Measurements from ENCODE around the gene COBLL1. TPM values are rescaled to one million over a fixed set of nuclear protein-coding genes. Genes with fewer than 3 reads are reported as not detected.

COBLL1 gene
- total and polyA plus RNA-seq, 4 donors, result 16.3 to 114 (median 36.4) TPM

- no peak for TF ChIP-seq ZBTB33 (IDR thresholded peaks at IDR 0.05)
- TF ChIP-seq YY1 (IDR thresholded peaks at IDR 0.05), result no peak
- no peak for TF ChIP-seq FOXA1 (IDR thresholded peaks at IDR 0.05)
- TF ChIP-seq ATF3 (IDR thresholded peaks at IDR 0.05), result no peak
- no peak for TF ChIP-seq HNF4A (conservative IDR thresholded peaks at IDR 0.05)
- no peak for TF ChIP-seq FOXA2 (IDR thresholded peaks at IDR 0.05)
- TF ChIP-seq, protein P1, sequence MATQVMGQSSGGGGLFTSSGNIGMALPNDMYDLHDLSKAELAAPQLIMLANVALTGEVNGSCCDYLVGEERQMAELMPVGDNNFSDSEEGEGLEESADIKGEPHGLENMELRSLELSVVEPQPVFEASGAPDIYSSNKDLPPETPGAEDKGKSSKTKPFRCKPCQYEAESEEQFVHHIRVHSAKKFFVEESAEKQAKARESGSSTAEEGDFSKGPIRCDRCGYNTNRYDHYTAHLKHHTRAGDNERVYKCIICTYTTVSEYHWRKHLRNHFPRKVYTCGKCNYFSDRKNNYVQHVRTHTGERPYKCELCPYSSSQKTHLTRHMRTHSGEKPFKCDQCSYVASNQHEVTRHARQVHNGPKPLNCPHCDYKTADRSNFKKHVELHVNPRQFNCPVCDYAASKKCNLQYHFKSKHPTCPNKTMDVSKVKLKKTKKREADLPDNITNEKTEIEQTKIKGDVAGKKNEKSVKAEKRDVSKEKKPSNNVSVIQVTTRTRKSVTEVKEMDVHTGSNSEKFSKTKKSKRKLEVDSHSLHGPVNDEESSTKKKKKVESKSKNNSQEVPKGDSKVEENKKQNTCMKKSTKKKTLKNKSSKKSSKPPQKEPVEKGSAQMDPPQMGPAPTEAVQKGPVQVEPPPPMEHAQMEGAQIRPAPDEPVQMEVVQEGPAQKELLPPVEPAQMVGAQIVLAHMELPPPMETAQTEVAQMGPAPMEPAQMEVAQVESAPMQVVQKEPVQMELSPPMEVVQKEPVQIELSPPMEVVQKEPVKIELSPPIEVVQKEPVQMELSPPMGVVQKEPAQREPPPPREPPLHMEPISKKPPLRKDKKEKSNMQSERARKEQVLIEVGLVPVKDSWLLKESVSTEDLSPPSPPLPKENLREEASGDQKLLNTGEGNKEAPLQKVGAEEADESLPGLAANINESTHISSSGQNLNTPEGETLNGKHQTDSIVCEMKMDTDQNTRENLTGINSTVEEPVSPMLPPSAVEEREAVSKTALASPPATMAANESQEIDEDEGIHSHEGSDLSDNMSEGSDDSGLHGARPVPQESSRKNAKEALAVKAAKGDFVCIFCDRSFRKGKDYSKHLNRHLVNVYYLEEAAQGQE (IDR thresholded peaks at IDR 0.05), result no peak
- TF ChIP-seq EGR1 (IDR thresholded peaks at IDR 0.05; ENCODE audit: low read depth in 2 of 2), result no peak
- no peak for TF ChIP-seq RAD21 (IDR thresholded peaks at IDR 0.05)
- no peak for TF ChIP-seq NR2F2 (IDR thresholded peaks at IDR 0.05)
- WGBS, result 50% methylated on average over 4 of the region's 4 CpGs
Observed at GRCh38 chr2:164890544-164890943, 48.9 kb upstream of the COBLL1 start.

GRCh38 chr2:164888592-164888991, 47.0 kb upstream of the COBLL1 start:
- 82% methylated on average over 3 of the region's 3 CpGs for WGBS
- Histone ChIP-seq H3K4me1 (ENCODE audit: control insufficient read depth in 4 of 4, insufficient read depth in 4 of 4, low read length in 3 of 4) (peaks cover 3 to 19% (median 16%) of the 10 kb centered on the region in 4 donors), H3K9ac (ENCODE audit: low read depth in 1 of 2, low read length in 2 of 2) (no peak overlapping the region), H3K27me3 (ENCODE audit: control insufficient read depth in 4 of 4, insufficient read depth in 4 of 4, low read length in 3 of 4) (no peaks in the 10 kb centered on the region), H3K27ac (ENCODE audit: low read depth in 1 of 2, low read length in 2 of 2) (no peak overlapping the region), H3K4me3 (ENCODE audit: low read depth in 1 of 3, low read length in 3 of 3) (no peak overlapping the region), H3K36me3 (ENCODE audit: control insufficient read depth in 4 of 4, insufficient read depth in 3 of 4, low read depth in 1 of 4, low read length in 3 of 4) (no peaks in the 10 kb centered on the region), H3K9me3 (ENCODE audit: control insufficient read depth in 4 of 4, low read length in 3 of 4) (no peaks in the 10 kb centered on the region)
- TF ChIP-seq CTCF (IDR thresholded peaks at IDR 0.05; ENCODE audit: low read depth, low read length, missing input control) (no peak), ZBTB33 (IDR thresholded peaks at IDR 0.05) (no peak), NR2F2 (IDR thresholded peaks at IDR 0.05) (no peak), MAX (IDR thresholded peaks at IDR 0.05) (no peak), HNF4G (IDR thresholded peaks at IDR 0.05) (no peak)
- no peak for DNase-seq (ENCODE audit: low spot score)

More at GRCh38 chr2:164890544-164890943, 48.9 kb upstream of the COBLL1 start:
- no peak overlapping the region for H3K4me3 ChIP-seq (ENCODE audit: low read depth in 1 of 3, low read length in 3 of 3)
- no peaks in the 10 kb centered on the region for H3K36me3 ChIP-seq (ENCODE audit: control insufficient read depth in 4 of 4, insufficient read depth in 3 of 4, low read depth in 1 of 4, low read length in 3 of 4)
- no peak overlapping the region for H3K9ac ChIP-seq (ENCODE audit: low read depth in 1 of 2, low read length in 2 of 2)
- no peaks in the 10 kb centered on the region for H3K27me3 ChIP-seq (ENCODE audit: control insufficient read depth in 4 of 4, insufficient read depth in 4 of 4, low read length in 3 of 4)
- H3K9me3 ChIP-seq (ENCODE audit: control insufficient read depth in 4 of 4, low read length in 3 of 4), result no peaks in the 10 kb centered on the region
- H3K27ac ChIP-seq (ENCODE audit: low read depth in 1 of 2, low read length in 2 of 2), result no peak overlapping the region
- peaks cover 3 to 19% (median 16%) of the 10 kb centered on the region in 4 donors for H3K4me1 ChIP-seq (ENCODE audit: control insufficient read depth in 4 of 4, insufficient read depth in 4 of 4, low read length in 3 of 4)
- DNase-seq (ENCODE audit: low spot score), result no peak
